Fibroblast of lung (primary cell): Measurements from ENCODE around the gene FANK1. TPM values are rescaled to one million over a fixed set of nuclear protein-coding genes. Genes with fewer than 3 reads are reported as not detected.
A peak's percentile ranks its signal among the peaks of the same experiment; 100 is the strongest.

Source experiments
- DNase-seq, 2 donors: peaks; one replicate each; pipeline versions ENCODE4 v3.0.0 to v3.0.0-alpha.2; 2010; ENCODE audit warnings: low read depth in 2 of 2
- H2AFZ ChIP-seq: 2 replicates; pipeline ENCODE4 v1.5.1; 2012; ENCODE audit warnings: low read length, control low read depth, inconsistent platforms
- H3K27ac ChIP-seq: 2 replicates; pipeline ENCODE4 v1.5.1; 2011; ENCODE audit warnings: low read length, control low read depth; ENCODE audit not compliant: insufficient read depth
- H3K27me3 ChIP-seq: 2 replicates; pipeline ENCODE4 v1.5.1; 2011; ENCODE audit warnings: mild to moderate bottlenecking, low read length; ENCODE audit not compliant: control insufficient read depth, insufficient read depth
- H3K36me3 ChIP-seq: 2 replicates; pipeline ENCODE4 v1.5.1; 2011; ENCODE audit warnings: low read length; ENCODE audit not compliant: control insufficient read depth, insufficient read depth
- H3K4me1 ChIP-seq: 2 replicates; pipeline ENCODE4 v1.5.1; 2011; ENCODE audit warnings: low read length; ENCODE audit not compliant: control insufficient read depth, insufficient read depth; ENCODE audit errors: extremely low read depth
- H3K4me2 ChIP-seq: 2 replicates; pipeline ENCODE4 v1.5.1; 2011; ENCODE audit warnings: low read length, control low read depth; ENCODE audit not compliant: insufficient read depth; ENCODE audit errors: extremely low read depth
- H3K4me3 ChIP-seq, 4 experiments: fragments of 200-600 bp in 1 of 4; sonication (generic) in 1 of 4; replicated peaks in 1 of 4; 2 replicates each; pipeline ENCODE4 v1.5.1; 2011 to 2016; ENCODE audit warnings: low read length in 4 of 4, low read depth in 3 of 4, mild to moderate bottlenecking in 3 of 4, control low read depth in 2 of 4, inconsistent platforms in 1 of 4, mixed read lengths in 1 of 4; ENCODE audit not compliant: insufficient read depth in 1 of 4; ENCODE audit errors: control extremely low read depth in 1 of 4
- H3K79me2 ChIP-seq: 2 replicates; pipeline ENCODE4 v1.5.1; 2012; ENCODE audit warnings: mild to moderate bottlenecking, low read length, inconsistent platforms; ENCODE audit not compliant: control insufficient read depth, insufficient read depth
- H3K9ac ChIP-seq: 2 replicates; pipeline ENCODE4 v1.5.1; 2011; ENCODE audit warnings: mild to moderate bottlenecking, low read length, control low read depth; ENCODE audit not compliant: insufficient read depth
- H3K9me3 ChIP-seq: 2 replicates; pipeline ENCODE4 v1.5.1; 2012; ENCODE audit warnings: low read depth, low read length; ENCODE audit not compliant: control insufficient read depth, insufficient read depth
- H4K20me1 ChIP-seq: 2 replicates; pipeline ENCODE4 v1.5.1; 2011; ENCODE audit warnings: low read length; ENCODE audit not compliant: control insufficient read depth, insufficient read depth; ENCODE audit errors: extremely low read depth
- EZH2 ChIP-seq: IDR thresholded peaks from 2 replicates; pipeline ENCODE4 v1.5.1; 2012; ENCODE audit warnings: low read length, control low read depth, mild to moderate bottlenecking; ENCODE audit errors: missing control alignments
- polyA plus RNA-seq, 2 donors: library from polyadenylated mRNA; depleted of rRNA in 1 of 2; stranded (reverse) in 1 of 2; unstranded in 1 of 2; fragments of >200 nt; gene quantifications; 2 replicates each; pipeline ENCODE4 v1.2.1, GENCODE V29; 2011 to 2012; ENCODE audit warnings: missing spikeins in 1 of 2
- total RNA-seq: library from RNA; depleted of rRNA; stranded (reverse); fragments of >200 nt; gene quantifications from 2 replicates; pipeline ENCODE4 v1.2.1, GENCODE V29; 2014
- TF ChIP-seq, protein P1 (sequence below), 2 donors: IDR thresholded peaks in 1 of 2; conservative IDR thresholded peaks in 1 of 2; 1 replicate in 1 of 2; 2 replicates in 1 of 2; pipeline ENCODE4 v1.5.1; 2011 to 2012; ENCODE audit warnings: low read length in 2 of 2, control low read depth in 1 of 2, inconsistent platforms in 1 of 2, low read depth in 1 of 2, mild to moderate bottlenecking in 1 of 2

The FANK1 gene
- total and polyA plus RNA-seq, 2 donors (not counting 1 experiment from before 2014, with no cell fraction given) = 0.83 to 4.4 TPM

DNA sequence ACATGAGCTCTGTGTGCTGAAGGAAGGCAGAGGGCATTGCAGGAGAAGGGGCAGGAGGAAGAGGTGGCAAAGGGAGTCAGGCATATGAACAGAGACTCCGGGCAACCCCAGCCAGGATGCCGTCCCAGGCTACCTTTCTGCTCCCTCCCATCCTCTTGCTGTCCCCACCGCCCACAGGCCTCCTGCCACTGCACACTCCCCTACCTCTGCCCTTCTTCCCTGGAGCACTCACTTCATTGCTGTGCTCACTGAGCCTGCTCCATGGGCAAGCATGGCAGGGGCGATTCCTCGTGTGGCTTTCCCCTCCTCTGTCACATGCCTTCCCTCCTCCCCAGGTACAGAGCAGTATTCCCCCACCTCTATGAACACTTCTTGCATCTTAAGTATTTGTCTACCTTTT is 93.4 kb downstream of the FANK1 start:
- no peaks in the 10 kb centered on the region for H4K20me1 ChIP-seq
- H3K36me3 ChIP-seq = no peaks in the 10 kb centered on the region
- H2AFZ ChIP-seq = no peak overlapping the region
- TF ChIP-seq, protein P1, sequence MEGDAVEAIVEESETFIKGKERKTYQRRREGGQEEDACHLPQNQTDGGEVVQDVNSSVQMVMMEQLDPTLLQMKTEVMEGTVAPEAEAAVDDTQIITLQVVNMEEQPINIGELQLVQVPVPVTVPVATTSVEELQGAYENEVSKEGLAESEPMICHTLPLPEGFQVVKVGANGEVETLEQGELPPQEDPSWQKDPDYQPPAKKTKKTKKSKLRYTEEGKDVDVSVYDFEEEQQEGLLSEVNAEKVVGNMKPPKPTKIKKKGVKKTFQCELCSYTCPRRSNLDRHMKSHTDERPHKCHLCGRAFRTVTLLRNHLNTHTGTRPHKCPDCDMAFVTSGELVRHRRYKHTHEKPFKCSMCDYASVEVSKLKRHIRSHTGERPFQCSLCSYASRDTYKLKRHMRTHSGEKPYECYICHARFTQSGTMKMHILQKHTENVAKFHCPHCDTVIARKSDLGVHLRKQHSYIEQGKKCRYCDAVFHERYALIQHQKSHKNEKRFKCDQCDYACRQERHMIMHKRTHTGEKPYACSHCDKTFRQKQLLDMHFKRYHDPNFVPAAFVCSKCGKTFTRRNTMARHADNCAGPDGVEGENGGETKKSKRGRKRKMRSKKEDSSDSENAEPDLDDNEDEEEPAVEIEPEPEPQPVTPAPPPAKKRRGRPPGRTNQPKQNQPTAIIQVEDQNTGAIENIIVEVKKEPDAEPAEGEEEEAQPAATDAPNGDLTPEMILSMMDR (conservative IDR thresholded peaks at IDR 0.05 in 1 of 2, IDR thresholded peaks at IDR 0.05 in 1 of 2; ENCODE audit: low read depth in 1 of 2, low read length in 2 of 2) = no peak
- no peak for TF ChIP-seq EZH2
- H3K4me3 ChIP-seq = no peak overlapping the region
- H3K79me2 ChIP-seq = no peaks in the 10 kb centered on the region
- H3K9ac ChIP-seq = no peak overlapping the region
- no peak overlapping the region for H3K27ac ChIP-seq
- H3K4me2 ChIP-seq = no peak overlapping the region
- no peaks in the 10 kb centered on the region for H3K27me3 ChIP-seq
- H3K4me1 ChIP-seq = no peaks in the 10 kb centered on the region
- DNase-seq = no peak
- no peaks in the 10 kb centered on the region for H3K9me3 ChIP-seq

DNA sequence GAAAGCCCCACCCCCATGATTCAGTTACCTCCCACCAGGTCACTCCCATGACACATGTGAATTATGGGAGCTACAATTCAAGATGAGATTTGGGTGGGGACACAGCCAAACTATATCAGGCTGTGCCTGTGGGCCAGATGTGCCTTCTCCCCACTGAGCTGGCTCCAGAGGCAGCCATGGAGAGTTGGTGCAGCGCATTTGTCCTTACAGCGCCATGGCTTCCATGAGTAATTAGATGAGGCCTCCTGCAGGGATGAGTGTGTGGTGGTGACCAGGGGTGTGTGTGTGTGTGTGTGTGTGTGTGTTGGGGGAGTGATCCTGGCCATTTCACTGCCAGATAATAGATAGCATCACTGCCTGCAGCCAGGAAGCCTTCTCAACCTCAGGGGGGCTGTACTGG is 94.6 kb downstream of the FANK1 start:
- H3K4me2 ChIP-seq = no peak overlapping the region
- no peak for TF ChIP-seq EZH2
- TF ChIP-seq, protein P1 (conservative IDR thresholded peaks at IDR 0.05 in 1 of 2, IDR thresholded peaks at IDR 0.05 in 1 of 2; ENCODE audit: low read depth in 1 of 2, low read length in 2 of 2) = no peak
- H2AFZ ChIP-seq = no peak overlapping the region
- no peaks in the 10 kb centered on the region for H3K36me3 ChIP-seq
- no peaks in the 10 kb centered on the region for H3K4me1 ChIP-seq
- H3K27me3 ChIP-seq = no peaks in the 10 kb centered on the region
- no peaks in the 10 kb centered on the region for H3K79me2 ChIP-seq
- no peak overlapping the region for H3K9ac ChIP-seq
- H3K4me3 ChIP-seq = no peak overlapping the region
- H4K20me1 ChIP-seq = no peaks in the 10 kb centered on the region
- H3K27ac ChIP-seq = no peak overlapping the region
- no peaks in the 10 kb centered on the region for H3K9me3 ChIP-seq
- no peak for DNase-seq

DNA sequence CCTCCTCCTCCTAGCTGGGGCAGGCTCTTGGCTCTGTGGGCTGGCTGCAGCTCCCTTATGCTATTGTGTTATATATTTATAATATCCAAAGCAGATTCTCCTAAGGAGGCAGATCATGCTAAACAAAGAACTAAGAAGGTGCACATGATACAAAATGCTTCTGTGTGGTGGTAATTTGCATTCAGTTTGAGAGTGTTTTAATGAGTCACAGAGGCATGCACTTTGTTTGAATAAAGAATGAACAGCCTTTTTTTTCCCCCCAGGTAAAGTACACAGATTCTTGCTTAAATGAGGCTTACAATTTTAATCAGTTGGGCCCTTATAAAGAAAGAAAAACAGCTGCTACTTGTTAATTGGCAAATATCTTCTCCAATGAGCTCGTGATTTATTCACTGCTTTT is 95.0 kb downstream of the FANK1 start:
- Histone ChIP-seq H3K4me2 (no peak overlapping the region), H3K36me3 (no peaks in the 10 kb centered on the region), H3K9me3 (no peaks in the 10 kb centered on the region), H3K9ac (no peak overlapping the region), H3K4me1 (no peaks in the 10 kb centered on the region), H3K79me2 (no peaks in the 10 kb centered on the region), H2AFZ (no peak overlapping the region), H3K27me3 (no peaks in the 10 kb centered on the region), H4K20me1 (no peaks in the 10 kb centered on the region), H3K4me3 (no peak overlapping the region), H3K27ac (no peak overlapping the region)
- peak in 1 of 2 donors; percentile 44 for DNase-seq
- no peak for TF ChIP-seq EZH2
- TF ChIP-seq, protein P1 (conservative IDR thresholded peaks at IDR 0.05 in 1 of 2, IDR thresholded peaks at IDR 0.05 in 1 of 2; ENCODE audit: low read depth in 1 of 2, low read length in 2 of 2) = no peak
